ENCODE results near the gene KRTAP10-11.

KRTAP10-11 gene

GRCh38 chr21:44695184-44695583, 49.0 kb downstream of the KRTAP10-11 start:
- no peak for DNase-seq (ENCODE audit: low read depth)
- TF ChIP-seq CTCF (IDR thresholded peaks at IDR 0.05; ENCODE audit: insufficient read depth, low read depth, low read length, missing control alignments) = no peak
- no peak overlapping the region for H3K4me3 ChIP-seq (ENCODE audit: low read depth, low read length)

GRCh38 chr21:44695641-44696040, 49.4 kb downstream of the KRTAP10-11 start:
- no peak for DNase-seq (ENCODE audit: low read depth)
- TF ChIP-seq CTCF (IDR thresholded peaks at IDR 0.05; ENCODE audit: insufficient read depth, low read depth, low read length, missing control alignments) = no peak
- no peak overlapping the region for H3K4me3 ChIP-seq (ENCODE audit: low read depth, low read length)

- no peak for DNase-seq (ENCODE audit: low read depth)
- no peak for TF ChIP-seq CTCF (IDR thresholded peaks at IDR 0.05; ENCODE audit: insufficient read depth, low read depth, low read length, missing control alignments)
- H3K4me3 ChIP-seq (ENCODE audit: low read depth, low read length) = no peak overlapping the region
Observed at GRCh38 chr21:44696572-44696971, 50.4 kb downstream of the KRTAP10-11 start.
